Measurements from ENCODE around the gene ZMYM4.

- TF ChIP-seq EZH2 (IDR thresholded peaks at IDR 0.05) = no peak
- no peak for TF ChIP-seq POLR2AphosphoS5 (IDR thresholded peaks at IDR 0.05; ENCODE audit: borderline replicate concordance, low read depth, low read length)
These were observed 37.2 kb upstream of the ZMYM4 start for GRCh38 chr1:35231287-35231686.

Data from SK-N-MC (cell line).